CD4-positive, alpha-beta T cell treated with Interleukin-1 beta for 1 hour (primary cell): Measurements from ENCODE around the gene PLEKHG7.
"Not testable (repeated sequence)": the region's sequence is repeated elsewhere in the genome, so short reads cannot be mapped to it uniquely, and the experiment has no call there.

Experiments
- DNase-seq, 2 donors: peaks; one replicate each; pipeline ENCODE4 v3.0.0-alpha.2; 2020 to 2022

Gene PLEKHG7

GRCh38 chr12:92702754-92703679 lies at the start of gene PLEKHG7:
Gene PLEKHG7 (plus strand): TSS chr12:92702989. CDS start chr12:92706632, 3,643 bp downstream.
- DNase-seq, result peak in 1 of 2 donors; percentile 3

- not testable (repeated sequence) for DNase-seq
Measured at GRCh38 chr12:92654256-92654655, 48.5 kb upstream of the PLEKHG7 start.

GRCh38 chr12:92654929-92655328 lies 47.9 kb upstream of the PLEKHG7 start:
- DNase-seq, result no peak

- DNase-seq, result no peak
Measured at GRCh38 chr12:92656911-92657310, 45.9 kb upstream of the PLEKHG7 start.

GRCh38 chr12:92657770-92658169 lies 45.0 kb upstream of the PLEKHG7 start:
- DNase-seq, result no peak

GRCh38 chr12:92658611-92659010 lies 44.2 kb upstream of the PLEKHG7 start:
- DNase-seq, result no peak

GRCh38 chr12:92661269-92661668 lies 41.5 kb upstream of the PLEKHG7 start:
- DNase-seq, result no peak

- no peak for DNase-seq
Measured at GRCh38 chr12:92665496-92665895, 37.3 kb upstream of the PLEKHG7 start.

GRCh38 chr12:92668739-92669138 lies 34.0 kb upstream of the PLEKHG7 start:
- DNase-seq, result no peak

GRCh38 chr12:92671524-92671923 lies 31.3 kb upstream of the PLEKHG7 start:
- DNase-seq, result not testable (repeated sequence)

- DNase-seq, result no peak
Measured at GRCh38 chr12:92673756-92674155, 29.0 kb upstream of the PLEKHG7 start.

- no peak for DNase-seq
Measured at GRCh38 chr12:92674500-92674899, 28.3 kb upstream of the PLEKHG7 start.

GRCh38 chr12:92675092-92675865 lies 27.5 kb upstream of the PLEKHG7 start:
- no peak for DNase-seq

- no peak for DNase-seq
Measured at GRCh38 chr12:92676710-92677109, 26.1 kb upstream of the PLEKHG7 start.

- DNase-seq, result no peak
Measured at GRCh38 chr12:92690601-92691000, 12.2 kb upstream of the PLEKHG7 start.

- DNase-seq, result no peak
Measured at GRCh38 chr12:92695056-92695455, 7.7 kb upstream of the PLEKHG7 start.

- no peak for DNase-seq
Measured at GRCh38 chr12:92695577-92695976, 7.2 kb upstream of the PLEKHG7 start.

- DNase-seq, result no peak
Measured at GRCh38 chr12:92696216-92696615, 6.6 kb upstream of the PLEKHG7 start.

GRCh38 chr12:92698474-92698873 lies 4.3 kb upstream of the PLEKHG7 start:
- DNase-seq, result no peak

GRCh38 chr12:92701441-92701840 lies 1.3 kb upstream of the PLEKHG7 start:
- no peak for DNase-seq

- no peak for DNase-seq
Measured at GRCh38 chr12:92703786-92704185, 997 bp downstream of the PLEKHG7 start.

GRCh38 chr12:92706594-92706993 lies 3.8 kb downstream of the PLEKHG7 start:
- DNase-seq, result no peak

- DNase-seq, result no peak
Measured at GRCh38 chr12:92707926-92708325, 5.1 kb downstream of the PLEKHG7 start.

GRCh38 chr12:92715625-92716024 lies 12.8 kb downstream of the PLEKHG7 start:
- DNase-seq, result no peak
